Measurements from ENCODE around the gene KCNQ1. TPM values are rescaled to one million over a fixed set of nuclear protein-coding genes. Genes with fewer than 3 reads are reported as not detected.

Gene KCNQ1
- polyA plus RNA-seq, 5 donors: 6.2 to 11.5 (median 8.5) TPM

DNA sequence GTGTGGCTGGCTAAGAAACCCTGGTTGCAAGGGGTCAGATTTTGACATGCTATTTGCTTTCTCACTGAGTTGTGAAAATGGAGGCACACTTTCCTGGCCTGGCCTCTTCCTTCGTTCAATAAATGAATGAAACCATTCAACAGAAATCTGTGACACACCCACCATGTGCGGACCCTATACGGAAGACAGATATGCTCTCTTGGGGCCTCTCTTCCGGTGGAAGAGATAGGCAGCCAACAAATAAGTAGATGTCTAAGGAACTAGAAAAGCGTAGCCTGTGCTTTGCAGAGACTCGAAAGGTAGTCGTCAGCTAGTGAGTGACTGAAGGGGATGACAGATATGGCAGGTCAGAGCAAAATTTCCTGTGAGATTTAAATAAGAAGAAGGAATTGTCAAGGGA is 249.7 kb downstream of the KCNQ1 start:
- no peak for DNase-seq

DNA sequence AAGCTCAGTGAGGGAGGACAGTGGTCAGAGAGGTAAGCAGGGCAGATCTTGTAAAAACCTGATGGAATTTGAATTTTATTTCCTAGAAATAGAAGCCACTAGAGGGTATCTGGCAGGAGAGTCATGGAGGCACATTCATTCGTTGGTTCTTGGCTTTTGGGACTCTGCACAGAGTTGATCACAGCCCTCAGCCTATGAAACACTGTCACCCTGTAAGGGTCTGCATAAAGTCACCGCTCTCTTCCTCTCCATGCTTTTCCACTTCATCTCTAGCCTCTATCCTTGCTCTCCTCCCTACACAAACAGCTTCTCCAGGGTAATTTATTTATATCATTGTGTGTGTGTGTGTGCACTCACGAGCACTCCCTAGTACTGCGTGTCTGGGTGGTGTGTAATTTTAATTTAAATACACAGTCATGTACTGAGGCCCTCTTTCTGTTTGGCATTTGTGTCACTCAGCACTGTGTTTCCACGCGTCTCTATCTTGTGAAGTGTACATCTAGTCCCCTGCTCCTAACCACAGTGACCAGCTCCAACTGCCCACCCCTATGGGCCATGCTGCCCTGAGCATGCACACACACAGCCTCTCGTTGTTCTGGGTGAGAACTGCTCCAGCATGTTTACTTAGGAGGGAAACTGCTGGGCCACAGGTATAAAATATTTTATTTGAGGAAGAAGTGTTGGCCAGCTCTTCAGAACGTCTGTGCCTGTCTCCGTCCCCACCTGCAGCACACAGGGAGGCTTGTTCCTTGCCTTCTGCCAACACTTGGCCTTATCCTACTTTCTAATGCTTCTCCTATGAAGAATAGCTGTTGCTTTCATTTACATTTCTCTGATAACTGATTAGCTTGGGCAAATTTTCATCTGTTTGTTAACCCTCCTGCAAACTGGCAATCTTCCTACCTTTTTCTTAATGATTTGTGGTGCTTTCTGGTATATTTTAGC is 250.5 kb downstream of the KCNQ1 start:
- DNase-seq: no peak

DNA sequence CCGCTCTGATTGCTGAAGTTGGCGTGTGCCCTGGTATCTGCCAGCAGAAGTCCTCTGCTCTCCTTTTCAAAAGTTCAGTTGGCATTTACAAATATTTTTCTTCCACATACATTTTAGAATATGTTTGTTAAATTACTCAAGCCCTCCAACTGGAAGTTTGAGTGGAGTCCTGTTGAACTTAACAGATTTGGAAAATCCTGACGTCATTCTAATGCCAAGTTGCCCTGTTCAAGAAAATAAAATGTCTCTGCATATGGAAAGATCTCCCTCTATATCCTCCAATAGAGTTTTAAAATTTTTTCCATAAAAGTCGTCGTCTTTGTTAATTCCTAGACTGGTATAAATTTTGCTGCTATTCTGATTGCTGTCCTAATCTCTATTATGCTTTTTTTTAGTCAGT is 251.6 kb downstream of the KCNQ1 start:
- DNase-seq: no peak

DNA sequence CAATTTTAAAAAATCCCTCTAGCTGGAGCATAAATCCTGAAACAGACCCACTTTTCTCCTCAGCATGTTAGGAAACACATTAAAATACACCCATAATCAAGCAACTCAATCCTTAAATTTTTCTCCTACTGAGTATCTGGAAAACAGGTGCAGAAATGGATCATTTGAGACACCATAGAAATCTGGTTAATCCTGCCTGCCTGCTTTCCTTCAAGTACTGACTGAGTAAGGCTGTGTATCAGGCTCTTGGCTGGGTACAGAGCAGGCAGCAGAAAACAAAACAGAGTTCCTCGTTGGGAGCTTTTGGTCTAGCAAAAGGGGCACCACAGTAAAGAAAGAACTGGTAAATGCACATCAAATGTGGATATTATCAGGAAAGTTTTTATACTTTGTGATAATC is 253.1 kb downstream of the KCNQ1 start:
- DNase-seq: no peak

DNA sequence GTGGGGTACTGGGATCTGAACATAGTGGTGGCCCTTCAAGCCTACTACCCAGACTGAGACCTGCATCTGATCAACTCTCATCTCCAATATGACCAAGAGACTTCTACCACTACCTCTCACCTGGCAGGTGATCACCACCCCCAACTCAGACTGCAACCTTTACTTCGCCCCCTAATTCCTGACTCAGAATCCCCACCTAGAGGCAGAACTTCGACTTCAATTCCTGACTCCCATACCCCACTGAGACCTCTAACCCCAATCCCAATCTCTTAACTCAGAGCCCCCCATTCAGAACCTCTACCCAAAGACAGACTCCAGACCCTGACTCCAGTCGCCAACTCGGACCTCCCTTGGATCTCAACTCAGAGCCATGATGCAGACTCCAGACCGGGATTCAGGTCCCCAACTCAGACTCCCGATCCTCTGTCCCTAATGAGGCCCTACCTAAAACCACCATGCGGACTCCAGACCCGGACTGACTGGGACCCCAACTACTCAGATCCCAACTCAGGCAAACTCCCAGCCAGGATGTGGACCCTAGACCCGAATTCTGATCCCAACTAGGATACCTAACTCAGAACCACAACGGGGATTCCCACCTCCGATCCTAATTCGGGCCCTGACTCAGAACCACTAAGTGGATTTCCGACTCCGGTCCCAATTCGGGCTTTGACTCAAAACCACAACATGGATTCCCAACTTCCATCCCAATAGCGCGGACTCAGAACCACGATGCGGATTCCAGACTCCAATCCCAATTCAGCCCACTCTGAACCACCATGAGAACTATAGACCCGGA is 253.8 kb downstream of the KCNQ1 start:
- DNase-seq: no peak

DNA sequence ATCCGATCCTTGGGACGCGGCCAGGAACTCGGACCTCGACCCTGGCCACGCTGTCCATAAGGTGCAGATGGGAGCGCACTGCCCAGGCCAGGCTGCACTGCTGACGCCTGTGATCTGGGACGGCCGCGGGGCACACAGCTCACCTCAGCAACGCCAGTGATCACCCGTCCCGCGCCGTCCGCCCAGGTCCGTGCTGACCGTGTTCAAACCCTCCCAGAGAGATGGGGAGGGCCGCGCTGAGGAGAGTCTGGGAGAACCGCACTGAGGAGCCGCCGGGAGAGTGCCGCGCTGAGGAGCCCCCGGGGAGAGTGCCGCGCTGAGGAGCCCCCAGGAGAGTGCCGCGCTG is 254.3 kb downstream of the KCNQ1 start:
- no peak for DNase-seq

DNA sequence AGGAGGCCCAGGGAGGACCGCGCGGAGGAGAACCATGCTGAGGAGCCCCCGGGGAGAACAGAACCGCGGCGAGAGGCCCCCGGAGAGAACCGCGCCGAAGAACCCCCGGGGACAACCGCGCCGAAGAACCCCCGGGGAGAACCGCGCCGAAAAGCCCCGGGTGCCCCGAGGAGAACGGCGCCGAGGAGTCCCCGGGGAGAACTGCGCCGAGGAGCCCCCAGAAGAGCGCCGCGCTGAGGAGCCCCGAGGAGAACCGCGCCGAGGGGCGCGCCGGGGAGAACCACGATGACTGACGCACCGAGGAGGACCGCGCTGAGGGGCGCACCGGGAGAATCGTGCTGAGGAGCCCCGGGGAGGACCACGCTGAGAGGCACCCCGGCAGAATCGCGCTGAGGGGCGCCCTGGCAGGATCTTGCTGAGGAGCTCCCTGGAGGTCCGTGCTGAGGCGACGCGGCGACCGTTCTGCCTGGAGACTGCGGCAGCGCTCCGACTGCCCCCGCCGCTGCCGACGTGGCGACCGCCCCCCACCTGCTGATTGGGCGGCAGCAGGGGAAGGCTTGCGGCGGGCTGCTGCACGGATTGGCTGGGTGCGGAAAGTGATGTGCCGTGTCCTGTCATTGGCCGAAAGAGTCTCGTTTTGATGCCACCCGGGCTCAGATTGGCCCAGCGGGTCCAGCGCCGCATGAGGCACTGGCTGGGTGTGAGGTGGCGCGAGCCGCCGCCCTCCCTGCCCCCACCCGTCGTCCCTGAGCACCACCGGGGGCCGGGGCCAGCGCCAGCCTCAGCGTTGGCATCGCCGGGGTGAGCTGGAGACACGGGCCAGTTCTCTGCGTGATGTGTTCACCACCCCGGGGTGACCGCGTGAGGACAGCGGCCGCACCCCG is 255.0 kb downstream of the KCNQ1 start, which contains the start of gene KCNQ1OT1:
TSS of gene KCNQ1OT1 (minus strand) at position 464 of the 884 bp plus-strand sequence.
- peak; percentile 90 to 92 for DNase-seq

DNA sequence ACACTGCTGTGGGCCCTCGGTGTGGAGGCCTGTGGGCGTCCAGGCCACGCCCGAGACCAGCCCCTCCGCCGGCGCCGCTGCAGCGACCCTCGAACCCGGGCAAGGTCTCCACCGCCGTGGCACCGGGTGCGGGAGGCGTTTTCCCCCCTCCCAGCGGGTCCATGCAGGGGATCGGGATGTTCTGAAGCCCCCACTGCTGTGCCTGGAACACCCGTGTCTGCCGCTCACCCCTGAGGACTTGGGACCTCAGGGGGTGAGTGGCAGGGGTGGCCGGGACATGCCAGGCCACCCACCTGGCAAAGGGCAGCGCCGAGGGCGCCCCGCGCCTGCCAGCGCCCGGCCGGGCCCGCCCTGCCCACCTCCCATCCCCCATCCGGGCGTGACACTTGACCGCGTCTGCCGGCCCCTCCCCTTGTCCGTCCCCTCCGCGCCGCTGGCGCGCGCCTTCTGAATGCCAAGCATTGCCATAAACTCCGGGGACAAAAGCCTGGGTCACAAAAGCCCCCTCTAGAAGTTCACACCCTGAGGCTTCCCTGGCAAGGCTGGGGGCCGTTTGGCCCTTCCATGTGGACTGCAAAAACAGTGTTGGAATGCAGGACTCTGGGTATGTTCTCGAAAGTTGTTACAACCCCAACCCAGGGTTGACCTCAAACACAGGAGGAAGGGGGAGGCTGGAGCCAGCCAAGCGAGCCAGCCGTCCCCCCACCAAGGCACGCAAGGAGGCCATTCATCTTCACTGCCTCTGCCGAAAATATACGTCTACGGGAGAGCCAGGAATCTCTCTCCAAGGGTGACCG is 255.8 kb downstream of the KCNQ1 start:
- peak in 1 of 2 donors; percentile 46 for DNase-seq

DNA sequence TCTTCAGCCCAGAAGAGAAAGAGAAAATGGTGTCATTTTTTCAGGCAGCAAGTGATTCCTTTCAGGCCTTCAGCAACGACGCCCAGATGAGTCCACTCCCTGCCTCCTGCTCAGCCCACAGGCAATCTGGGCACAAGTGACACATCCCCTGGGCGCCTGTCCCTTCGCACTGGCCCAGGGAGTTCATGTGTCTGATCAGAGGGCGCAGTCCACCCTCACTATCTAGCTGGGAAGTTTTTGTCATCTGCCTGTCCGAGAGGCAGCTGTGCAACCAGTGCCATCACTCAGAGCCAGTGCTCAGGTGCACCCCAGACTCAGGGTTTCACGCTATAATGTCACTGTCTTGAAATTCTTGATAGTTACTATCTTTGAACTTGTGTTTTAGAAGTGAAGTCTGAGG is 256.4 kb downstream of the KCNQ1 start:
- DNase-seq: no peak

DNA sequence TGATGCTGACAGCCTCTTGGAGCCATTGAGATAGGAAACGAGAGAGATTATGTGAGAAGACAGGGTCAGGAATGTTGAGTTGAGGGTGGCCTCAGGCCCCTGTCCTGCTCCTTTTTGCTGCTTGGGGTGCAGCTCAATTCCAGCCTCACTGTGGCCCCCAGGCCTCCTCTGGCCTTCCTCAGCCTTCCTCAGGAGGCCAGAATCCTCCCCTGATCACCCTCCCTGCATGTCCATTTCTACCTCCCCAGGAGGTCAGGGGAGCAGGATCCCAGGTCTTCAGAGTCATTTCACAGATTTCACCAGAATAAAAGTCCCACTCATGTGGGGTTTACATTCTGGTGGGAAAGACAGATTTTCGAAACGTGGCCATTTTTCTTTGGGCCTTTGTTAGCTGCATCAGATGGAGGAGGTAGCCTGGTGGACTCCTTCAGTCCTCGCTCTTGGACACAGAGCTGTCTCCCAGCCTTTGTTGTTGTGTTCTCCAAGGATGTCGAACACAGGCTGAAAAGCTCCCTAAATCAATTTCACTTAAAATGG is 257.2 kb downstream of the KCNQ1 start:
- no peak for DNase-seq

DNA sequence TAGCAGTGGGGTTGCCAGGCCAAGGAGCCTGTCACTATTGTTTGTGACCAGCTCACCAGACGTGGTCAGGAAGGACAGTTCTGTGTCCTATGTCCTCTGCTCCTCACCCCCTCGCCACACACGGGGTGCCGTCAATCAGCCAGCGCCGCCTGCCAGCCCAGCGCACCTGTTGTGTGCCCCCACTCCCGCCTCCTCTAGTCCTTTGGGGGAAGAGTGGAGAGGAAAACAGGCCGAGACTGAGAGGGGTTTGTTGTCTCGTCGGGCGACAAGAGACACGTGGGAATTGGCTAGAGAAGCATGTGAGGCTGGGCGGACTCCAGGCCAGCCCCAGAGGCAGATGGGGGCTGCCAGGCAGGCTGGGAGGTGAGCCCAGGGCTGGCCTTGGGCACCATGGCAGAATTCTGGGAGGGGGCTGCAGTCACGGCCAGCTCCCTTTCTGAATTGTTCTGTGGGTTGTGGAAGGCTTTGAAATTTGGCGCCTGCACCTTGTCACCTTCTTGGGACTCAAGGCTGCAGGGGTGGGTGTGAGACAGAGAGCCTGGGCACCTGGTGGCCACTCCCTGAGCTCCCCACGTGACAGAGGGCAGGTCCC is 258.1 kb downstream of the KCNQ1 start:
- DNase-seq: no peak

DNA sequence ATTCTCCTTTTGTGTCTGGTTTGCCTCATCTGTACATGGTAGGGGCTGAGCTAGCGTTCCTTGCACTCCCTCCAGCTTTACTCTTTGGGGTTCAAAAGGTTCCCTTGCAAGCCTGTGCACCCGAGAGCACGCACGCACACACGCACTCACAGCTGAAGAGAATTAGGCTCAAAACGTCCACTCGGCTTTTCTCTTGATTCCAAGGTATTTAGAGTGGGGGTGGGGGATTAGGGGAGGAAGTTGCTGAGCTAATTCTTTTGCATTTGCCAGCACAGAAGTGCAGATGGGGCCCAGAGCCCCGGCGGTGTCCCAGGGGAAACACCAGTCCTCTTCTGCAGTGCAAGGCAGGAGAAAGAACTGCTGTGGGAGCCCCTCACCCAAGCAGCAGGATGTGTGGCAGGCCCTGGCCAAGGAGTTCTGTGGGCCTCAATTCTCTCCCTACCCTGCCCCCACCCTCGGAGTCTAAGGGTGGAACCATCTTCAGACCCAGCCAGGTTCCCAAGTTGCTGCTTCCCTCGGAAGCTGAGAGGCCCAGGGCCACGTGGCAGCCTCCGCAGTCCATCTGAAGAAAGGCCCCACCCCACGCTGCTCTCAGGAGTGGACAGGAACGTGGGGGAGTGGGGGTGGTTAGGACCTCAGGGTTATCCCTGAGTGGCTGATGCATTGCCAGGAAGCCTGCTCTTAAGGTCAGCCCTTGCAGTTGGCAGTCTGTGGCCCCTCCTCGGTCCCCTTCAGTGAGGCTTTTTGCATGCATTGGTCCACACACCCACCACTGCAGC is 258.7 kb downstream of the KCNQ1 start:
- DNase-seq: peak in 1 of 2 donors; percentile 46

DNA sequence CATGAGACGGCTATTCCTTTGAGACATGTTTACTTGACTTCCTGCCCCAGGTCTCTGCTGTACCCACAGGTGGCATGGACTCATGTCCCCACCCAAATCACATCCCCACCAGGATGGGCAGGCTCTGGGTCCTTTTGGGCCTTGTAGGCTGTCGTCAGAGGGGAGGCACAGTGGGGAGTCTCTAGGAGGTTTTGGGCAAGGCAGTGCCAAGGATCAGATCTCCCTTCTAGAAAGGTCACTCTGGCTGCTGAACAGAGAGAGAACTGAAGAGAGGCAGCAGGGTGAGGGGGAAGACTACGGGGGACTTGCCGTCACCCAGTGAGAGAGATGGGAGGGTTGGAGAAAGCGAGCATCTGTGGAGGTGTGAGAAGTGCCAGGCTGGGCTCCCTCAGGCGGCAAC is 259.5 kb downstream of the KCNQ1 start:
- DNase-seq: no peak

DNA sequence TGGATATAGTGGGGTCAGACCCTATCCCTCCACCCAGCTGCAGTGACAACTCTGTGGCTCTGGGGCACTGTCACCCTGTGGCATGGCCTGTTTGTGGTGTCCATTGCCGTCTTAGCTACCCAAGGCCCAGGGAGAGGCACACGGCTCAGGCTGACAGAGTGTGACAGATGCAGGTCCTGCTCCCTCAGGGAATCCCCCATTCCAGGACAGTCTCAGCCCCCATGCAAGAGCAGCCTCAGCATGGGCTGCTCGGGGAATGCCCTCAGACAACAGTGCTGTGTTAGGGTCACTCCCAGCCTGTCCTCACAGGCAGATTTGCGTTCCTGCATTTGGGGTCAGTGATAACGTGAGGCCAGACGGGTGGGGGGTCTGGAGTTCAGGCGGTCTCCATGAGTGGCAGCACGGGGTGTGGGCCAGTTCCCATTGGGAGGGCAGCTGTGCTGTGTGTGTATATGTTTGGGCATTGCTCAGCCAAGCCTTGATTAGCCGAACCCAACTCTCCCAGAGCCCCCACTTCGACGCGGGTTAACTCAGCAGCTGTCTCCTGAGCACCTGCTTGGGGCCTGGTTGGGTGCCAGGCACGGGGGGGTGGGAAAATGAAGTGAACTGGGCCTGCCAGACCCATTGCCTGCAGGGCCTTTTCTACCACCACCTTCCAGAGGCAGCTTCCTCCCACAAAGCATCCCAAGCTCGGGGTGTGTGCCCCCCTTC is 260.2 kb downstream of the KCNQ1 start:
- no peak for DNase-seq

DNA sequence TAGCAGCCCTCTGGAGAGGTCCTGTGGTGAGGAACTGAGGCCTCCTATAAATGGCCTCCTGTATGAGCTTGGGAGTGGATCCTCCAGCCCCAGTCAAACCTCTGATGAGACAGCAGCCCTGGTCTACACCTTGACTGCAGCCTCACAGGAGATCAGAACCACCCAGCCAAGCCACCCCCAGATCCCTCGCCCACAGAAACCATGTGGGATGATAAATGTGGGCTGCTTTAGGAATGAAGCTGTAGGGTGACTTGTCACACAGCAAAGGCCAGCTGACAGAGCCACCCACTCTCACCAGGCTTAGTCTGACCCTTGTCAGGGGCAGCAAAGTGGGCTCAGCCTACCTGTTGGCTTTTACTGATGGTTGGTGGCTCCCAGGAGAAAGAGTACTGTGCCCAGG is 261.5 kb downstream of the KCNQ1 start:
- no peak for DNase-seq

DNA sequence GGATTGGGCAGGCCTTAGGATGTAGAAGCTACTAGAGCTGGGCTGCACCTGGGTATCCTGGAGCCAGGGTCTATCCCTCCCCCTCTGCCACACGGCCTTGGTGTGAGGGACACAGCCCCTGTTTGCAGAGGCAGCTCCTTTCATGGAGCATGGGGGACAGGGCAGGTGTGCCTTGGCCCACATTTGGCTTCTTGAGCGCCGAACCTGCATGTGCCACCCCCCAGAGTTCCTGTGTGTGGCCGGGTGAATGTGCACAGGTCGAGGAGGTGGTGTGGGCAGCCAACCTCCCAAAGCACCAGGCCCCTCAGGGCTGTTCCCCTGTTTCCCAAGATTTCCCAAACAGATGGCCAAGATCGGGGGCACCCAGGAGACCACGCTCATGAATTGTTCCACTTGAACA is 262.9 kb downstream of the KCNQ1 start:
- no peak for DNase-seq

DNA sequence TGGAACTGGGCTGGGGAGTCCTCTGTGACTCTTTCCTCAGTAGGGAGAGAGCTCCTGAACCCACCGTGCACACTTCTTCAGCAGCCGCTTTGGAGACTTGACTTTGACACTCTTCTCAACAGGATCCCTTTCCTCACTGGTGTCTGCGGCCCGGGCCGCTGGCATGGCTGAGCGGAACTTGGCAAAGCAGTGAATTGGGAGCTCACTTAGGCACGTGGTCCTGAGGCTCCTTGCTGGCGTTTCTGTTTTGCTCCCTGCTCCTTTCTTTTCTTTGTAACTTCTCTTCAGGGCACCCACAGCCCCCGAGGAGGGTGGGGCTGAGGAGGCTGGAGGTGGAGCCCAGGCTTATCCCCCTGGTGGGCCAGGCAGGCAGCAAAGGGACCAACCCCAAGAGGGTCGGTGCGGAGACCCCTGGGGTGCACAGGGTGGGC is 263.4 kb downstream of the KCNQ1 start:
- DNase-seq: peak in 1 of 2 donors; percentile 50

DNA sequence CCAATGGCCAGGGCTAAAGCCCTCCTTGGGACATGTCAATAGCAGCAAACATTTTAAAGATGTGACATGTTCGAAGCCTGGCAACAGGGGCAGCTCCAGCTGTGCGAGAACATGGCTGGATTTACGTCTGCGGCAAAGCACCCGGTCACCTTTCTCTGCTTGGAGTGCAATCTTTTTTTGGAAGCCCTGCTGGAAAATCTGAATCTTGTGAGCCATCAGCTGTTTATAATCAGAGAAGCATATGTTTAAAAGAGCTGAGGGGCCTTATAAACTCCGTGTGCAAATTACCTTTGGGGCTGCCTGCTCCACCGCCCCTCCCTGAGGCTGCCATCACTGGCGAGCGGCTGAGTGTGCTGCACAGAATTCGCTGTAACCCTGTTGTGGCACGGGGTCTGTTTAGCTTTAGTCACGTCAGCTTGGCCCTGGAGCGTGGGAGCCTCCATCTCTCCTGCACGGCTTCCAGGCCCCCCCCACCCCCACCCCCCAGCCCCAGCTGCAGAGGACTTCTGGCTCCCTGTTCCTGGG is 264.0 kb downstream of the KCNQ1 start:
- DNase-seq: peak in 1 of 2 donors; percentile 60

Data from right lung (tissue), 5 donors.